Gastroesophageal sphincter (tissue), 3 donors: ENCODE results near the gene TMEM178B.

Source experiments
- CTCF ChIP-seq, 4 experiments: fragments of 200-600 bp in 2 of 4; fragments of 450-650 bp in 2 of 4; sonication (generic) in 1 of 4; IDR thresholded peaks; one replicate each; pipeline ENCODE4 v1.5.1; 2017 to 2019; ENCODE audit warnings: antibody characterized with exemption in 4 of 4, mild to moderate bottlenecking in 2 of 4, moderate library complexity in 2 of 4
- EP300 ChIP-seq: sonication (generic); formaldehyde crosslinking; IDR thresholded peaks from one replicate; pipeline ENCODE4 v1.6.1; 2017; ENCODE audit warnings: antibody characterized with exemption, mild to moderate bottlenecking
- POLR2A ChIP-seq, 2 donors: fragments of 450-650 bp; IDR thresholded peaks; one replicate each; pipeline ENCODE4 v1.6.1; 2017; ENCODE audit warnings: antibody characterized with exemption in 2 of 2, mild to moderate bottlenecking in 2 of 2, moderate library complexity in 1 of 2
- POLR2AphosphoS5 ChIP-seq: sonication (generic); formaldehyde crosslinking; IDR thresholded peaks from one replicate; pipeline ENCODE4 v1.6.1; 2017; ENCODE audit warnings: antibody characterized with exemption

GRCh38 chr7:141185369-141185967 is 111.6 kb downstream of the TMEM178B start:
- TF ChIP-seq POLR2AphosphoS5 (no peak), CTCF (IDR thresholded peaks at IDR 0.05) (no peak), POLR2A (IDR thresholded peaks at IDR 0.05) (no peak), EP300 (no peak)
